Stimulated activated CD8-positive, alpha-beta memory T cell treated with anti-CD3 and anti-CD28 coated beads, Interleukin-15, amount 100 ng/mL, for 1 hour (primary cell): ENCODE results near the gene BAHD1.

Experiments used
- DNase-seq: peaks from one replicate; pipeline ENCODE4 v3.0.0-alpha.2; 2020; ENCODE audit warnings: low read depth

BAHD1 gene

GRCh38 chr15:40424483-40425115, 16.2 kb upstream of the BAHD1 start:
- no peak for DNase-seq

GRCh38 chr15:40425681-40426080, 15.1 kb upstream of the BAHD1 start:
- DNase-seq = no peak

GRCh38 chr15:40427188-40427587, 13.6 kb upstream of the BAHD1 start:
- DNase-seq = no peak

- no peak for DNase-seq
Observed at GRCh38 chr15:40428185-40428584, 12.6 kb upstream of the BAHD1 start.

GRCh38 chr15:40429068-40429710, 11.6 kb upstream of the BAHD1 start:
- no peak for DNase-seq

- DNase-seq = no peak
Observed at GRCh38 chr15:40430271-40430805, 10.4 kb upstream of the BAHD1 start.

GRCh38 chr15:40435023-40435709, 5.6 kb upstream of the BAHD1 start:
- no peak for DNase-seq

GRCh38 chr15:40435710-40436089, 5.1 kb upstream of the BAHD1 start:
- no peak for DNase-seq

GRCh38 chr15:40436116-40436891, 4.4 kb upstream of the BAHD1 start:
- no peak for DNase-seq

- DNase-seq = no peak
Observed at GRCh38 chr15:40436892-40437751, 3.6 kb upstream of the BAHD1 start.

- no peak for DNase-seq
Observed at GRCh38 chr15:40437752-40438687, 2.7 kb upstream of the BAHD1 start.

GRCh38 chr15:40438712-40439111, 2.0 kb upstream of the BAHD1 start:
- DNase-seq = no peak

- no peak for DNase-seq
Observed at GRCh38 chr15:40439461-40439959, 1.2 kb upstream of the BAHD1 start.

GRCh38 chr15:40439960-40440742, 602 bp upstream of the BAHD1 start:
- no peak for DNase-seq

- no peak for DNase-seq
Observed at GRCh38 chr15:40441565-40442531, 1.1 kb downstream of the BAHD1 start.

- no peak for DNase-seq
Observed at GRCh38 chr15:40443255-40443654, 2.5 kb downstream of the BAHD1 start.

GRCh38 chr15:40443846-40444245, 3.1 kb downstream of the BAHD1 start:
- DNase-seq = no peak

GRCh38 chr15:40444736-40445135, 4.0 kb downstream of the BAHD1 start:
- no peak for DNase-seq
